Lower lobe of right lung (tissue), 2 donors: ENCODE data around the gene NXPH1. TPM values are rescaled to one million over a fixed set of nuclear protein-coding genes. Genes with fewer than 3 reads are reported as not detected.

Source experiments
- ATAC-seq, 2 donors: fragments of 200-7000 bp; cut with Tn5 transposase; one replicate each; pipeline ENCODE4 v1.9.1; 2020 to 2022; ENCODE audit warnings: mild to moderate bottlenecking in 2 of 2, moderate library complexity in 2 of 2
- DNase-seq: peaks from one replicate; pipeline ENCODE4 v3.0.0-alpha.2; 2020
- H3K27ac ChIP-seq: fragments of 200-600 bp; one replicate; pipeline ENCODE4 v1.8.0; 2022
- H3K27me3 ChIP-seq: fragments of 200-600 bp; one replicate; pipeline ENCODE4 v1.8.0; 2022; ENCODE audit warnings: low read depth
- H3K36me3 ChIP-seq: fragments of 200-600 bp; one replicate; pipeline ENCODE4 v1.8.0; 2022; ENCODE audit warnings: mild to moderate bottlenecking
- H3K4me1 ChIP-seq: fragments of 200-600 bp; one replicate; pipeline ENCODE4 v1.8.0; 2022
- H3K4me3 ChIP-seq: fragments of 200-600 bp; one replicate; pipeline ENCODE4 v1.8.0; 2022; ENCODE audit warnings: mild to moderate bottlenecking
- H3K9me3 ChIP-seq: fragments of 200-600 bp; one replicate; pipeline ENCODE4 v1.8.0; 2022
- CTCF ChIP-seq: fragments of 200-600 bp; IDR thresholded peaks from one replicate; pipeline ENCODE4 v1.8.0; 2022; ENCODE audit warnings: antibody characterized with exemption, mild to moderate bottlenecking
- intact Hi-C: fragments of 100-400 bp; cut with DNase I; formaldehyde crosslinking; loops from one replicate; pipeline ENCODE4 v1.11.0; 2022
- total RNA-seq: library from RNA; stranded (reverse); fragmentation: NEBNext Ultra II Directional; extraction: Animal tissue kit (Norgen Biotek cat#: 25700); gene quantifications from one replicate; pipeline ENCODE4 v1.2.1, GENCODE V29; 2021
- donor health status: DM: no; HTN: yes; CAD: no; lungs with severe emphysema.

The NXPH1 gene
- total RNA-seq, 1 donor from 2014 or later: not detected

- Histone ChIP-seq H3K9me3 (no peaks in the 10 kb centered on the region), H3K4me1 (no peaks in the 10 kb centered on the region), H3K4me3 (no peak overlapping the region), H3K27me3 (no peaks in the 10 kb centered on the region), H3K36me3 (no peaks in the 10 kb centered on the region), H3K27ac (no peak overlapping the region)
- intact Hi-C loops: loop anchor here (10.0 kb wide), 1 partner anchor 2004 kb away; no protein-coding TSS in a partner anchor
- DNase-seq (no peak), ATAC-seq (no peak)
- TF ChIP-seq CTCF: no peak
Measured at GRCh38 chr7:8411103-8411502, 22.3 kb upstream of the NXPH1 start.

DNA sequence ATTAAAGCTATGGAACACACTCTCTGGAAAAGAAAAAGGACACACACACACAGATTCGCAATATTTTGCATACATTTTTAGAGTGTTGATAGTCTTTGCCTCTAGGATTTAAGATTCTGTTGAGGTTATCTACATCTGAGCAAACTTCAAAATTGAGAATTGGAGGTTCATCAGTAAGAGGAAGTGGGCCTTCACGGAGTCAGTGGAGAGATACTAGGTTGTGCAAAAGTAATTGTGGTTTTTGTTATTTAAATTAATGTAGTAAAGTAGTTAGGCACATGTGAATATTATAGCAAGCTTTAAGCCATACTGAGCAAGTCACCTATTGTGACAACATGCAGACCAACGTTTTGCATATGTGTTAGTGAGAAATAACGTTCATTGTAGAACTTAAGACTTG, 19.8 kb upstream of the NXPH1 start:
- Histone ChIP-seq H3K27me3 (no peaks in the 10 kb centered on the region), H3K4me3 (no peak overlapping the region), H3K27ac (no peak overlapping the region), H3K4me1 (no peaks in the 10 kb centered on the region), H3K36me3 (no peaks in the 10 kb centered on the region), H3K9me3 (no peaks in the 10 kb centered on the region)
- no peak for TF ChIP-seq CTCF
- no peak for DNase-seq
- no peak for ATAC-seq
- intact Hi-C loops: loop anchor here (10.0 kb wide), 1 partner anchor 2001 kb away; no protein-coding TSS in a partner anchor

DNA sequence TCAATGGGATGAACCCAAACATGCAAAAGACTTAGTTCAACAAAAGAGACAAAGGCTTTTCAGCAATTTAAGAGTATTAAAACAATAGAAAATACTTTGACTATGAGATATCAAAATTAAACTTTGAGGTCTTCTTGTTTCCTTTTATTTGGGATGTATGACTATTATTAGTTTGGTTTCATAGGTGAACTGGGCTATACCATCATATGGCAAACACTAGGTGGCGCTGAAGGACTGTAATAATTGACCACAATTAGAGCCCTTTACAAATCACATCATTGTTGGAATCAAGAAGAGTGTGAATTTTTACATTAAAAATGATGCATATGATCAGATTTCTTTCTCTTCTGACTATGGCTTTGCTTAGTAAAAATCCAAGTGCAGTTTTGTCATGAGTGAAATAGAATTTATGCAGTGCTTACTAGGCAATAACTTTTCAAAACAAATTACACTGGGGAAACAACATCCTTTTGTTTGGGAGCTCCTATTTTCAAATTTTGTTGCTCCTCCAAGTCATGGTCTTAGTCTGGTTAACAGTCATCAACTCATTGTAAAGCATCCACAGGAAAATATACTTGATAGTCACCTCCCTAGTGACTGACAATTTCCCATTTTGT, 14.7 kb upstream of the NXPH1 start:
- TF ChIP-seq CTCF: peak; percentile 77
- H3K9me3 ChIP-seq: no peaks in the 10 kb centered on the region

DNA sequence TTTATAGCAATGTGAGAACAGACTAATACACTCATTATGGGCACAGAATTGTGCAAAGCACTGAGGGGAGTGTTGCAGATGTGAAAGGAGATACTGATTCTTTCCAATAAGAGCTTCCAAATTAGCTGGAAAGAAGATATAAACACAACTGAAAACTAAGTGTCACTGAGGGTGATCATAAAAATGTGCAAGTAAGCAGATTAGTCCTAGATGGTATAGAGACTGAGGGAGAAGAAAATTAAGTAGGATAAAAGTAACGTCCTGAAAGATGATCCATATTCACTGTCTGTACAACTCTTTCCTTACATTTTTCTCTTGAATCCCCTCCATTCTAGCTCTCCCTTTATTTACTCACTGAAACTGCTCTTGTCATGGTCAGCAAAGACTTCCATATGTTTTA, 11.2 kb upstream of the NXPH1 start:
- DNase-seq (no peak), ATAC-seq (no peak)
- TF ChIP-seq CTCF: no peak
- intact Hi-C loops: no loop called here
- Histone ChIP-seq H3K27me3 (no peaks in the 10 kb centered on the region), H3K27ac (no peak overlapping the region), H3K4me1 (no peaks in the 10 kb centered on the region), H3K4me3 (no peak overlapping the region), H3K36me3 (no peaks in the 10 kb centered on the region), H3K9me3 (no peaks in the 10 kb centered on the region)

More for the DNA sequence above, 14.7 kb upstream of the NXPH1 start:
- DNase-seq (no peak), ATAC-seq (no peak)
- Histone ChIP-seq H3K27me3 (no peaks in the 10 kb centered on the region), H3K36me3 (no peaks in the 10 kb centered on the region), H3K4me1 (no peaks in the 10 kb centered on the region), H3K27ac (no peak overlapping the region), H3K4me3 (no peak overlapping the region)
- intact Hi-C loops: loop anchor here (10.0 kb wide), 1 partner anchor 1996 kb away; no protein-coding TSS in a partner anchor

DNA sequence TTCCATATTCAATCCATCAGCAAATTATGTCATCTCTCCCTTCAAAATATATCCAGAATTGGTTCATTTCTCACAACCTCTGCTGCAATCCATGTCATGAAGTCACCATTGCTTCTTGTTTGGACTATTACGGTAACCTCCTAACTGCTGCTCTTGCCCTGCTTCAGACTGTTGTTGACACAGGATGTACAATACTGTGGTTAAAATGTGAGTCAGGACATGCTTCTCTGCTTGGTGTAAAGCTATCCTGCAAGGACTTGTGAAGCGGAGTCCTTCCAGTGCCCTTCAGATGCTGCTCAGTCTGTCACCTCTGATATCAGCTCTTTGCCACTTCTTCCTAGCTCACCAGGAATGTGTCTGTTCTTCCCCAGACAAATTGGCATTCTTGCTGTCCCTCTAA, 10.4 kb upstream of the NXPH1 start:
- H3K27ac ChIP-seq: no peak overlapping the region
- H3K4me1 ChIP-seq: no peaks in the 10 kb centered on the region
- DNase-seq: no peak
- peaks cover 3% of the 10 kb centered on the region for H3K27me3 ChIP-seq
- intact Hi-C loops: no loop called here
- TF ChIP-seq CTCF: no peak
- no peak for ATAC-seq
- H3K9me3 ChIP-seq: no peaks in the 10 kb centered on the region
- no peak overlapping the region for H3K4me3 ChIP-seq
- H3K36me3 ChIP-seq: no peaks in the 10 kb centered on the region
